Thyroid gland (tissue), 4 donors: Measurements from ENCODE around the gene ASIC1.

Experiments
- CTCF ChIP-seq, 6 experiments: fragments of 200-600 bp in 3 of 6; fragments of 450-650 bp in 3 of 6; sonication (generic) in 3 of 6; IDR thresholded peaks; one replicate each; pipeline ENCODE4 v1.5.1; 2016 to 2019; ENCODE audit warnings: antibody characterized with exemption in 6 of 6, mild to moderate bottlenecking in 2 of 6, inconsistent platforms in 1 of 6, moderate library complexity in 1 of 6
- POLR2A ChIP-seq, 2 donors: fragments of 450-650 bp; IDR thresholded peaks; one replicate each; pipeline ENCODE4 v1.6.1; 2017; ENCODE audit warnings: antibody characterized with exemption in 2 of 2, mild to moderate bottlenecking in 2 of 2, moderate library complexity in 1 of 2

- TF ChIP-seq CTCF (IDR thresholded peaks at IDR 0.05): no peak
- no peak for TF ChIP-seq POLR2A (IDR thresholded peaks at IDR 0.05)
These were observed 3.8 kb upstream of the ASIC1 start for GRCh38 chr12:50053583-50053982.
